ENCODE measurements around the gene EGFL7. TPM values are rescaled to one million over a fixed set of nuclear protein-coding genes. Genes with fewer than 3 reads are reported as not detected.
A peak's percentile ranks its signal among the peaks of the same experiment; 100 is the strongest.

EGFL7 gene
- total RNA-seq, 1 donor from 2014 or later = 35.0 TPM

DNA sequence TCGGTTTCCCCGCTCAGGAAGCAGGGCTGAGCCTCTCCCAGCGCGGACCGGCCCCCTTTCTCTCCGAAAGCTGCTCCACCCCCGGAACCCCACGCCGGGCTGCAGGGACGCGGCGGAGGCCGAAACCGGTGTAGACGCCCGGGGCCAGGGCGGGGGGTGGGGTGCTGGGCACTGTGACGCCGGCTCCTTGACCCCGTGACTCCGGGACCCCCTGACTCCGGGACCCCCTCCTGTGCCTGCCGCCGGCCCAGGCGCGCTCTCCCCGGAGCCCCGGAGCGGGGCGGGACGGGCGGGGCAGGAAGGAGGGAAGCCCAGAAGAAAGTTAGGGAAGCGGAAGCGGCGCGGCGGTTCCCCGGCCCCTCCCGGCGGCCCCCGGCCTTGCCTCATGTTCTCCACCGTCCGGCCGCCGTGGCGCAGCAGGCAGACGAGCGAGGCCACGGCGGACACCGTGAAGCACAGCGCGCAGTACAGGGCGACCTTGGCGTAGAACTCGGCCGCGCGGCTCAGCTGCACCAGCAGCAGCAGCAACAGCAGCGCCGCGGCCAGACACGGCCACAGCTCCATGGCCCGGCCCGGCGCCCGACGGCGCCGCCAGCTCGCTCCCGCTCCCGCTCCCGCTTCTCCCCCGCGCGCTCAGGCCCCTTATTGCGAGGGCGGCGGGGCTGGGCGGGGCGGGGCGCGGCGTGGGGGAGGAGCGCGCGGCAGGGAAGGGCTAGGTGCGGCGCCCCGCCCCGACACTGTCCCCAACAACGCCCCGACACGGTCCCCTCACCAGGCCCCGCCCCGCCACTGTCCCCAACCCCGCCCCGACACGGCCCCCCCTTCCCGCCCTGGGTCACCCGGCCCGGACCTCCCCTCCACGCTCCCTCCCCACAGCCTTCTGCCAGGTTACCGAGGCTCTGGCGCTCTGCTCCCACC, 24.3 kb downstream of the EGFL7 start, which contains the start of gene AGPAT2:
Gene AGPAT2, minus strand, starts transcription at position 664 of the 918 bp plus-strand sequence. Its CDS starts 100 bp downstream, at position 564.
- DNase-seq (ENCODE audit: low read depth) = no peak
- peak within 1 kb of the TSS; percentile 86 for H3K4me3 ChIP-seq (ENCODE audit: low read depth, low read length)
- TF ChIP-seq, protein P1, sequence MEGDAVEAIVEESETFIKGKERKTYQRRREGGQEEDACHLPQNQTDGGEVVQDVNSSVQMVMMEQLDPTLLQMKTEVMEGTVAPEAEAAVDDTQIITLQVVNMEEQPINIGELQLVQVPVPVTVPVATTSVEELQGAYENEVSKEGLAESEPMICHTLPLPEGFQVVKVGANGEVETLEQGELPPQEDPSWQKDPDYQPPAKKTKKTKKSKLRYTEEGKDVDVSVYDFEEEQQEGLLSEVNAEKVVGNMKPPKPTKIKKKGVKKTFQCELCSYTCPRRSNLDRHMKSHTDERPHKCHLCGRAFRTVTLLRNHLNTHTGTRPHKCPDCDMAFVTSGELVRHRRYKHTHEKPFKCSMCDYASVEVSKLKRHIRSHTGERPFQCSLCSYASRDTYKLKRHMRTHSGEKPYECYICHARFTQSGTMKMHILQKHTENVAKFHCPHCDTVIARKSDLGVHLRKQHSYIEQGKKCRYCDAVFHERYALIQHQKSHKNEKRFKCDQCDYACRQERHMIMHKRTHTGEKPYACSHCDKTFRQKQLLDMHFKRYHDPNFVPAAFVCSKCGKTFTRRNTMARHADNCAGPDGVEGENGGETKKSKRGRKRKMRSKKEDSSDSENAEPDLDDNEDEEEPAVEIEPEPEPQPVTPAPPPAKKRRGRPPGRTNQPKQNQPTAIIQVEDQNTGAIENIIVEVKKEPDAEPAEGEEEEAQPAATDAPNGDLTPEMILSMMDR (conservative IDR thresholded peaks at IDR 0.05; ENCODE audit: low read depth, low read length) = no peak

DNA sequence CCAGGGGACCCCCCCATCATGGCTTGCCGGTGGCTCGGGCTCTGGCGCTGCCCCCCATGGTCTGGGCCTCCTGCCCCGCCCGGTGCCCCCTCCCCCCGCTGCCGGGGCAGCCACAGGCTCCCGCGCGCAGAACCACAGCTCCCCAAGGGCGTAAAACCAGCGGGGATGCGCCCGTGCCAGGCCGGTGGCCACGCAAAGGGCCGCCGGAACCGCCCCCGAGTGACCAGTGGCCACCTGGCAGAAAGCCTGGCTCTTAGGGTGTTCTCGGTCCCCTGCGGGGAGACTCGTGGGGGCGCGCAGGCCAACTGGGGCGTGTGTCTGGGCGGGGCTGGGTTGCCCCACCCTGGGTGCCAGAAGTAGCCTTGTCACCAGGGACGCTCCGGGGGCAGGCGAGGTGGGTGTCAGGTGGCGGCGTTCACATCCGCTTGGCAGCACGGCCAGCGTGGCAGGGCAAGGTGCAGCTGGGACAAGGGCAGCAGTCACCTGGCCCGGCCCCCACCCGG, 25.1 kb downstream of the EGFL7 start:
- TF ChIP-seq, protein P1 (conservative IDR thresholded peaks at IDR 0.05; ENCODE audit: low read depth, low read length) = no peak
- DNase-seq (ENCODE audit: low read depth) = no peak
- no peak overlapping the region for H3K4me3 ChIP-seq (ENCODE audit: low read depth, low read length)

DNA sequence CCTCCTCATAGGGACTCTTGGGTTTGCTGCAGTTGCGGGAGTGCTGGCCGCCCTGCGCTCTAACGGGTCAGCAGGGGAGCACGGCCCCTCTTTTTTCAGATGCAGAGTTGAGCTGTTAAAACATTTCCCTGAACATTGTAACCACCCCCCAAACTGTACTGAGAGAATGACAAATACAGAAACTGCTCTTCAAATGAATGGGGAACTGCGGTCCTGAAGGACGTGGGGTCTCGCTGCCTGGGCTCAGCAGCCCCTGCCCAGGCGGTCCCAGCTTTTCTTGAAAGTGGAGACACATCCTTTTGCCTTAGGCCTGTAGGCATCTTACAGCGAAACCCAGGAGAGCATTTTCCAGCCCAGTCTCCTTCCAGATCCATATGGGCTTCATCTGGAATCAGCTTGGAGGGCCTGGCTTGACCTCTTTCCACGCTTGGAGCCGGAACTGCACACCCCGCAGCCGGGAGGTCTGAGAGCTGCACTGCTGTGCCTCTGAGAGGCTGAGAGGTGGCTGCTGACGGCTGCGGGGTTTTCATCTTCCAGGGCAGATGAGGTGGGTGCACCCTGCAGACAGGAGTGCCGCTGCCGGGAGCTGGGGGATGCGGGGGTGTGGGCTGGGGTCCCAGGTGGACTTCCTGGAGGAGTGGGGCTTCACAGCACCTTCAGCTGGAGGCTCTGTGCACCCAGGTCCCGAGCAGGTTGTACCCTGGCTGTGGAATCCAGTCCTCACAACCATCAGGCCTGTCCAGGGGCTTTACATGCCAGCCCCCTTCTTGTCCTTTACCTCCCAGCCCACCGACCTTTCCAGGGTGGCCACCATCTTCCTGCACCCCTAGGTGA, 25.8 kb downstream of the EGFL7 start:
- H3K4me3 ChIP-seq (ENCODE audit: low read depth, low read length) = no peak overlapping the region
- TF ChIP-seq, protein P1 (conservative IDR thresholded peaks at IDR 0.05; ENCODE audit: low read depth, low read length) = no peak
- no peak for DNase-seq (ENCODE audit: low read depth)

DNA sequence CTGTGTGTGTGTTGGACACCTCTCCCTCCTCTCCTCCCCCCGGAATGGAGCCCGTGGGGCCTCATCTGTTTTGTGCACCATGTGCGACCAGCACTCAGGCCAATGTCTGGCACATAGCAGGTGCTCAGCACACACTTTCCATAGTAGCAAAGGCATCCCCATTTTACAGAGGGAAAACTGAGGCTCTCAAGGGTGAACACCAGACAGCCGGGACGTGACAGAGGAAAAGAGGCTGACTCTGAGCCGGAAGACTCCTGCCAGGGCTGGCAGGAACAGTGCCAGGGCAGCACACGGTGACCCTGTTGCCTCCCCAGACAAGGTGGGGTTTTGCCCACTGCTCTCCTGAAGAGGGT, 26.4 kb downstream of the EGFL7 start:
- no peak for DNase-seq (ENCODE audit: low read depth)
- TF ChIP-seq, protein P1 (conservative IDR thresholded peaks at IDR 0.05; ENCODE audit: low read depth, low read length) = no peak
- no peak overlapping the region for H3K4me3 ChIP-seq (ENCODE audit: low read depth, low read length)

DNA sequence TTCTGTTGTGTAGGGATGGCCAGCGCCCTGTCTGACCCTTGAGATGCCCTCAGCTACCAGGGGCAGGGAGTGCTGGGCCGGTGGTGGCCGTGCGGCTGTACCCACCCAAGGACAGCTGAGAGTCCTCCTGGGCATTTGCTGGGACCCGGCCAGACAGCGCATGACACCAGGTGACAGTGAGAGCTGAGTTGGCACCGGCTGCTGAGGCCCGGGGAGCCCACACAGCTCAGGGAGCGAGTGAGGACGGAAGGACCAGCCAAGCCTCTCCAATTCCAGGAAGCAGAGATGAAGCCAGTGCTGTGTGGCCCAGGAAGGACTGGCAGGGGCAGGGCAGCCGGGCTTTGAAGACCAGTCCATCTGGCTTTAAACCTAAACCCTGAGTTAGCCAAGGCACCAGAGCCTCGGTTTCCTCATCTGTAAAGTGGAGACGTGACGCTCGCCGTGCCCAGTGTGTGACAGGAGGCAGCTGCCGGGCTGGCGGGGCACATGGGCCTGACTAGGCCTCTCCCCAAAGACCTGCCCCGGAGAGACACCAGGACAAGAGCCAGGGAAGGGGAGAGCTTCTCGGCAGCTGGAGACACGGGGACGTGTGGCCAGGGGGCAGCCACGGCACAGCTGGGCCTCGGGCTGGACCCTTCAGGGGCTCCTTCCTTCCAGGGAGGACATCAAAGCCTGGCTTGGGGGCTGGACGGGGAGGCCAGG, 27.5 kb downstream of the EGFL7 start:
- no peak overlapping the region for H3K4me3 ChIP-seq (ENCODE audit: low read depth, low read length)
- no peak for DNase-seq (ENCODE audit: low read depth)
- TF ChIP-seq, protein P1 (conservative IDR thresholded peaks at IDR 0.05; ENCODE audit: low read depth, low read length) = no peak

DNA sequence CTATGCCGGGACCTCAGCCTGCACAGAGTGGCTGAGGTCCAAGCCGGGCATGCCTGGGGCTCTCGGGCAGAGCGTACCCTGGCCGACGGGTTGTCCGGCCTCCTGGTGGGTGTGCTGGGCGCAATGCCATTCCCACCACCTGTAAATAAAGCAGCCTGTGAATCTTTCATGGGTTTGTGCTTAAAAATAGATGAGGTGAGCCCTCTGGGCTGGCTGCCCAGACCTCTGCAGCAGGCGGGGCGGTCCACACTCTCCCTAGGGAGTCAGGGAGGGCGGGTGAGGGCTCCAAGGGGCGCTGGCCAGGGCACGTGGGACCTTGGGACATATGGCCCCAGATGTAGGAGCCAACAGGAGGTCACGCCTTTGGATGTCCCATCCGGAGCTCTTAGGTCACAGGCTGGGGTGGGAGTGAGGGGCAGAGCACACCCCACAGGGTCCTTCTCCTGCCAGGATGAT, 28.1 kb downstream of the EGFL7 start:
- H3K4me3 ChIP-seq (ENCODE audit: low read depth, low read length) = no peak overlapping the region
- TF ChIP-seq, protein P1 (conservative IDR thresholded peaks at IDR 0.05; ENCODE audit: low read depth, low read length) = no peak
- DNase-seq (ENCODE audit: low read depth) = no peak
